ENCODE results near the gene INPP4A. TPM values are rescaled to one million over a fixed set of nuclear protein-coding genes. Genes with fewer than 3 reads are reported as not detected.

Gene INPP4A
- total RNA-seq, 1 donor, result 26.8 TPM

GRCh38 chr2:98577313-98577712 lies 132.7 kb downstream of the INPP4A start:
- DNase-seq (ENCODE audit: low read depth), result no peak
- peak; percentile 7 for TF ChIP-seq CTCF (IDR thresholded peaks at IDR 0.05; ENCODE audit: insufficient read depth, low read depth, low read length)
- H3K4me3 ChIP-seq (ENCODE audit: low read depth, low read length), result no peak overlapping the region

GRCh38 chr2:98578231-98578630 lies 133.6 kb downstream of the INPP4A start:
- TF ChIP-seq CTCF (IDR thresholded peaks at IDR 0.05; ENCODE audit: insufficient read depth, low read depth, low read length), result no peak
- no peak for DNase-seq (ENCODE audit: low read depth)
- no peak overlapping the region for H3K4me3 ChIP-seq (ENCODE audit: low read depth, low read length)

- no peak for TF ChIP-seq CTCF (IDR thresholded peaks at IDR 0.05; ENCODE audit: insufficient read depth, low read depth, low read length)
- H3K4me3 ChIP-seq (ENCODE audit: low read depth, low read length), result no peak overlapping the region
- no peak for DNase-seq (ENCODE audit: low read depth)
These were observed 135.3 kb downstream of the INPP4A start for GRCh38 chr2:98579926-98580325.

- TF ChIP-seq CTCF (IDR thresholded peaks at IDR 0.05; ENCODE audit: insufficient read depth, low read depth, low read length), result no peak
- DNase-seq (ENCODE audit: low read depth), result no peak
These were observed 136.1 kb downstream of the INPP4A start for GRCh38 chr2:98580656-98581284.

GRCh38 chr2:98582523-98582922 lies 137.9 kb downstream of the INPP4A start:
- no peak for DNase-seq (ENCODE audit: low read depth)
- TF ChIP-seq CTCF (IDR thresholded peaks at IDR 0.05; ENCODE audit: insufficient read depth, low read depth, low read length), result no peak
- no peak overlapping the region for H3K4me3 ChIP-seq (ENCODE audit: low read depth, low read length)

More at GRCh38 chr2:98580656-98581284, 136.1 kb downstream of the INPP4A start:
- H3K4me3 ChIP-seq (ENCODE audit: low read depth, low read length), result no peak overlapping the region

GRCh38 chr2:98583276-98583675 lies 138.6 kb downstream of the INPP4A start:
- DNase-seq (ENCODE audit: low read depth), result no peak
- no peak overlapping the region for H3K4me3 ChIP-seq (ENCODE audit: low read depth, low read length)
- no peak for TF ChIP-seq CTCF (IDR thresholded peaks at IDR 0.05; ENCODE audit: insufficient read depth, low read depth, low read length)

All from fibroblast of villous mesenchyme (primary cell).